Stimulated activated CD4-positive, alpha-beta T cell treated with anti-CD3 and anti-CD28 coated beads, Interleukin-15, amount 100 ng/mL, for 48 hours (primary cell): ENCODE measurements around the gene AVPI1.
"Not testable (repeated sequence)": the region's sequence is repeated elsewhere in the genome, so short reads cannot be mapped to it uniquely, and the experiment has no call there.

Experiments used
- DNase-seq, 2 donors: peaks; one replicate each; pipeline ENCODE4 v3.0.0-alpha.2; 2020; ENCODE audit warnings: low read depth in 2 of 2

The AVPI1 gene

GRCh38 chr10:97682042-97682441 is 5.0 kb downstream of the AVPI1 start:
- no peak for DNase-seq

- DNase-seq, result no peak
These were observed 7.4 kb downstream of the AVPI1 start for GRCh38 chr10:97679594-97679993.

- peak in 1 of 2 donors; percentile 8 for DNase-seq
These were observed 10.1 kb downstream of the AVPI1 start for GRCh38 chr10:97676770-97677581.

- no peak for DNase-seq
These were observed 11.8 kb downstream of the AVPI1 start for GRCh38 chr10:97675222-97675621.

- DNase-seq, result peak; percentile 10 to 17
These were observed 13.1 kb downstream of the AVPI1 start for GRCh38 chr10:97673736-97674525.

GRCh38 chr10:97669571-97669970 is 17.5 kb downstream of the AVPI1 start:
- no peak for DNase-seq

GRCh38 chr10:97667463-97667862 is 19.6 kb downstream of the AVPI1 start:
- no peak for DNase-seq

- DNase-seq, result no peak
These were observed 20.0 kb downstream of the AVPI1 start for GRCh38 chr10:97666992-97667391.

- no peak for DNase-seq
These were observed 22.7 kb downstream of the AVPI1 start for GRCh38 chr10:97664282-97664850.

- no peak for DNase-seq
These were observed 27.5 kb downstream of the AVPI1 start for GRCh38 chr10:97659589-97659988.

- DNase-seq, result no peak
These were observed 30.3 kb downstream of the AVPI1 start for GRCh38 chr10:97656777-97657176.

GRCh38 chr10:97651773-97652172 is 35.3 kb downstream of the AVPI1 start:
- no peak for DNase-seq

GRCh38 chr10:97650726-97651125 is 36.3 kb downstream of the AVPI1 start:
- DNase-seq, result no peak

GRCh38 chr10:97649405-97649750 is 37.7 kb downstream of the AVPI1 start:
- not testable (repeated sequence) for DNase-seq

- peak; percentile 34 to 35 for DNase-seq
These were observed 38.3 kb downstream of the AVPI1 start for GRCh38 chr10:97648562-97649404.

GRCh38 chr10:97647556-97647955 is 39.5 kb downstream of the AVPI1 start:
- no peak for DNase-seq

- DNase-seq, result no peak
These were observed 42.1 kb downstream of the AVPI1 start for GRCh38 chr10:97644936-97645335.

GRCh38 chr10:97643441-97643985 is 43.5 kb downstream of the AVPI1 start:
- DNase-seq, result no peak

- not testable (repeated sequence) for DNase-seq
These were observed 44.4 kb downstream of the AVPI1 start for GRCh38 chr10:97642471-97643159.

GRCh38 chr10:97640868-97641811 is 45.9 kb downstream of the AVPI1 start:
- DNase-seq, result no peak
